CD14-positive monocyte (primary cell): ENCODE data around the gene LPCAT3. TPM values are rescaled to one million over a fixed set of nuclear protein-coding genes. Genes with fewer than 3 reads are reported as not detected.

Source experiments
- DNase-seq, 3 donors: peaks; one replicate each; pipeline ENCODE4 v3.0.0-alpha.2; 2011 to 2022
- H2AFZ ChIP-seq: 2 replicates; pipeline ENCODE4 v1.6.0; 2012; ENCODE audit warnings: mild to moderate bottlenecking, low read depth, low read length, inconsistent platforms; ENCODE audit not compliant: insufficient read depth, poor library complexity, severe bottlenecking
- H3K27ac ChIP-seq, 2 donors: 1 replicate in 1 of 2; 2 replicates in 1 of 2; pipeline ENCODE4 v1.5.1; 2012 to 2013; ENCODE audit warnings: low read length in 2 of 2, control low read depth in 1 of 2, inconsistent platforms in 1 of 2, low read depth in 1 of 2, mild to moderate bottlenecking in 1 of 2
- H3K27me3 ChIP-seq, 2 donors: one replicate each; pipeline versions ENCODE4 v1.6.0 to v1.6.1; 2011 to 2013; ENCODE audit warnings: low read length in 2 of 2; ENCODE audit not compliant: control insufficient read depth in 2 of 2, insufficient read depth in 2 of 2
- H3K36me3 ChIP-seq, 2 donors: replicated peaks in 1 of 2; 1 replicate in 1 of 2; 2 replicates in 1 of 2; pipeline versions ENCODE4 v1.5.1 to v1.6.1; 2012 to 2013; ENCODE audit warnings: low read length in 2 of 2, control low read depth in 1 of 2, inconsistent platforms in 1 of 2, mild to moderate bottlenecking in 1 of 2; ENCODE audit not compliant: insufficient read depth in 2 of 2, control insufficient read depth in 1 of 2
- H3K4me1 ChIP-seq, 2 donors: 1 replicate in 1 of 2; 2 replicates in 1 of 2; pipeline versions ENCODE4 v1.5.1 to v1.6.1; 2012 to 2013; ENCODE audit warnings: low read length in 2 of 2, control low read depth in 1 of 2, inconsistent platforms in 1 of 2, mild to moderate bottlenecking in 1 of 2, moderate library complexity in 1 of 2; ENCODE audit not compliant: insufficient read depth in 2 of 2, control insufficient read depth in 1 of 2
- H3K4me2 ChIP-seq: replicated peaks from 2 replicates; pipeline ENCODE3; 2012; ENCODE audit warnings: low read length, moderate library complexity, mild to moderate bottlenecking; ENCODE audit not compliant: poor library complexity, severe bottlenecking; ENCODE audit errors: extremely low read depth
- H3K4me3 ChIP-seq, 3 experiments: fragments of 200-600 bp in 1 of 3; sonication (generic) in 1 of 3; replicated peaks in 1 of 3; 1 replicate in 2 of 3; 2 replicates in 1 of 3; pipeline ENCODE4 v1.5.1; 2011 to 2013; ENCODE audit warnings: low read length in 3 of 3, mild to moderate bottlenecking in 3 of 3, control low read depth in 2 of 3, low read depth in 2 of 3, inconsistent platforms in 1 of 3, moderate library complexity in 1 of 3
- H3K79me2 ChIP-seq: 2 replicates; pipeline ENCODE4 v1.6.0; 2012; ENCODE audit warnings: mild to moderate bottlenecking, control low read depth, inconsistent platforms, low read length, moderate library complexity; ENCODE audit not compliant: insufficient read depth
- H3K9ac ChIP-seq: 2 replicates; pipeline ENCODE4 v1.6.0; 2017; ENCODE audit warnings: low read length, mild to moderate bottlenecking; ENCODE audit not compliant: insufficient read depth, poor library complexity, severe bottlenecking
- H3K9me3 ChIP-seq, 2 donors: replicated peaks in 1 of 2; 1 replicate in 1 of 2; 2 replicates in 1 of 2; pipeline versions ENCODE4 v1.5.1 to v1.6.1; 2012 to 2013; ENCODE audit warnings: low read length in 2 of 2, control low read depth in 1 of 2; ENCODE audit not compliant: control insufficient read depth in 1 of 2, insufficient read depth in 1 of 2
- H4K20me1 ChIP-seq: 2 replicates; pipeline ENCODE4 v1.6.0; 2012; ENCODE audit warnings: mild to moderate bottlenecking, low read length, control low read depth, moderate library complexity; ENCODE audit not compliant: insufficient read depth
- H3K27ac Mint-ChIP-seq, 7 donors: one replicate each; pipeline ENCODE4 v1.8.0; 2020; ENCODE audit warnings: mild to moderate bottlenecking in 7 of 7, mixed read lengths in 7 of 7, moderate library complexity in 6 of 7, inconsistent platforms in 2 of 7
- H3K27me3 Mint-ChIP-seq, 3 donors: one replicate each; pipeline ENCODE4 v1.8.0; 2021 to 2022; ENCODE audit warnings: low read depth in 3 of 3, mild to moderate bottlenecking in 3 of 3, mixed read lengths in 3 of 3, moderate library complexity in 3 of 3, inconsistent platforms in 1 of 3
- H3K36me3 Mint-ChIP-seq, 2 donors: one replicate each; pipeline ENCODE4 v1.8.0; 2020; ENCODE audit warnings: mixed read lengths in 2 of 2, inconsistent platforms in 1 of 2, mild to moderate bottlenecking in 1 of 2
- H3K4me1 Mint-ChIP-seq: one replicate; pipeline ENCODE4 v1.8.0; 2020; ENCODE audit warnings: mild to moderate bottlenecking, mixed read lengths
- H3K4me3 Mint-ChIP-seq, 2 donors: one replicate each; pipeline ENCODE4 v1.8.0; 2020; ENCODE audit warnings: mild to moderate bottlenecking in 2 of 2, mixed read lengths in 2 of 2, moderate library complexity in 1 of 2
- H3K9me3 Mint-ChIP-seq, 7 donors: one replicate each; pipeline ENCODE4 v1.8.0; 2020 to 2022; ENCODE audit warnings: mixed read lengths in 7 of 7, mild to moderate bottlenecking in 6 of 7, moderate library complexity in 6 of 7, inconsistent platforms in 2 of 7
- WGBS: methylation state at CpG from one replicate; pipeline ENCODE4 v1.1.5; 2013; ENCODE audit warnings: missing lambda C conversion rate; ENCODE audit not compliant: insufficient coverage; 5-methylcytosine and 5-hydroxymethylcytosine counted together
- intact Hi-C, 2 donors: fragments of 100-400 bp; cut with micrococcal nuclease; formaldehyde crosslinking; loops; one replicate each; pipeline versions ENCODE4 v1.15.0 to v1.15.1; 2023
- polyA plus RNA-seq, 3 donors: library from polyadenylated mRNA; depleted of rRNA in 1 of 3; unstranded in 2 of 3; stranded (reverse) in 1 of 3; fragments of 300-500 nt in 2 of 3; fragments of >200 nt in 1 of 3; fragmentation: Illumina TruSeq in 2 of 3; gene quantifications; 1 replicate in 2 of 3; 2 replicates in 1 of 3; pipeline ENCODE4 v1.2.3, GENCODE V29; 2012 to 2021
- TF ChIP-seq, protein P1 (sequence below): fragments of 200-600 bp; IDR thresholded peaks from one replicate; pipeline ENCODE4 v1.8.0; 2022; ENCODE audit warnings: antibody characterized with exemption, mild to moderate bottlenecking

Gene LPCAT3
- polyA plus RNA-seq, 3 donors = 50.9 to 62.7 (median 54.1) TPM

DNA sequence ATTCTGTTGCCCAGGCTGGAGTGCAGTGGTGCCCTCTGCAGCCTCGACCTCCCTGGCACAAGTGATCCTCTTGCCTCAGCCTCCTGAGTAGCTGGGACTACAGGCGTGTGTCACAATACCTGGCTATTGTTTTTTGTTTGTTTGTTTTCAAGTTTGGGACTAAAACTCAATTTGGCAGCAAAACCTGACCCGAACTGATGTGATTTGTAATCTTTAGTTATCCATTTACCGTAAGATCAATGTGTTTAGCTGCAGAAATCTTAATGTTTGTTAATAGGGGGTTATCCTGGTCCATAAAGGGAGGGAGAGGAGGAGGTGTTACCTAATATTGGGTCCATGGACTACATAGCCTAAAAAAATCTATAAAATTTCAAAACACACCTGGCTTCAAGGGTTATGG, 41.5 kb upstream of the LPCAT3 start:
- Mint-ChIP-seq H3K4me1 (peaks cover 11% of the 10 kb centered on the region), H3K27me3 (peaks cover 2 to 10% (median 6%) of the 10 kb centered on the region in 3 donors), H3K4me3 (no peak overlapping the region), H3K27ac (no peak overlapping the region), H3K9me3 (peaks cover 0 to 2% (median 0%) of the 10 kb centered on the region in 7 donors), H3K36me3 (no peaks in the 10 kb centered on the region)
- Histone ChIP-seq H3K27ac (no peak overlapping the region), H3K9me3 (no peaks in the 10 kb centered on the region), H3K79me2 (no peaks in the 10 kb centered on the region), H3K4me2 (no peak overlapping the region), H2AFZ (no peak overlapping the region), H3K4me1 (peaks cover 0 to 9% of the 10 kb centered on the region in 2 donors), H4K20me1 (no peaks in the 10 kb centered on the region), H3K4me3 (no peak overlapping the region), H3K27me3 (no peaks in the 10 kb centered on the region), H3K9ac (no peak overlapping the region), H3K36me3 (no peaks in the 10 kb centered on the region)
- no peak for DNase-seq
- intact Hi-C loops = no loop called here
- WGBS = 85% methylated on average over 3 of the region's 4 CpGs
- TF ChIP-seq, protein P1, sequence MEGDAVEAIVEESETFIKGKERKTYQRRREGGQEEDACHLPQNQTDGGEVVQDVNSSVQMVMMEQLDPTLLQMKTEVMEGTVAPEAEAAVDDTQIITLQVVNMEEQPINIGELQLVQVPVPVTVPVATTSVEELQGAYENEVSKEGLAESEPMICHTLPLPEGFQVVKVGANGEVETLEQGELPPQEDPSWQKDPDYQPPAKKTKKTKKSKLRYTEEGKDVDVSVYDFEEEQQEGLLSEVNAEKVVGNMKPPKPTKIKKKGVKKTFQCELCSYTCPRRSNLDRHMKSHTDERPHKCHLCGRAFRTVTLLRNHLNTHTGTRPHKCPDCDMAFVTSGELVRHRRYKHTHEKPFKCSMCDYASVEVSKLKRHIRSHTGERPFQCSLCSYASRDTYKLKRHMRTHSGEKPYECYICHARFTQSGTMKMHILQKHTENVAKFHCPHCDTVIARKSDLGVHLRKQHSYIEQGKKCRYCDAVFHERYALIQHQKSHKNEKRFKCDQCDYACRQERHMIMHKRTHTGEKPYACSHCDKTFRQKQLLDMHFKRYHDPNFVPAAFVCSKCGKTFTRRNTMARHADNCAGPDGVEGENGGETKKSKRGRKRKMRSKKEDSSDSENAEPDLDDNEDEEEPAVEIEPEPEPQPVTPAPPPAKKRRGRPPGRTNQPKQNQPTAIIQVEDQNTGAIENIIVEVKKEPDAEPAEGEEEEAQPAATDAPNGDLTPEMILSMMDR = no peak

DNA sequence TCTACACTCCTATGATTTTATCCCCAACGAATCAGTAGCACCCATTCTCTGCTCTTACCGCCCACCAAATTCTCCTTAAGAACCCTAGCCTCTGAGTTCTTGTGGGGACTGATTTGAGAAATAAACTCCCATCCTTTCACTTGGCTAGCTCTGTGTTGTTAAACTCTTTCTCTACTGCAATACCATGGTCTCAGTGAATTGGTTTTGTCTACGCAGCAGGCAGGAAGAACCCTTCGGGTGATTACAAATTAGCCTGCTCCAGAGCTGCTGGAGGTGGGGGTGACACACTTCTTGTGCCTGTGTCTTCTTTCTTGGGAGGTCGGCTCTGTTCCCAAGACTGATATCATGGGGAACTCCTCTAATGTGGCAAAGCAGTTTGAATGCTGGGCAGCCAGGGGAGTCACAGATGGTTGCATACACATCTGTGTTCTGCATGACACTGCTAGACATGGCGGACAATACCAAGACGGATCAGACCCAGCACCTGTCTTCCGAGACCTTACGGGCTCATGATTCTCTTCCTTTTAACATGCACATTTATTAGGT, 40.6 kb upstream of the LPCAT3 start:
- peaks cover 11% of the 10 kb centered on the region for H3K4me1 Mint-ChIP-seq
- Histone ChIP-seq H3K9me3 (no peaks in the 10 kb centered on the region), H3K4me1 (peaks cover 0 to 9% of the 10 kb centered on the region in 2 donors), H3K27me3 (no peaks in the 10 kb centered on the region), H2AFZ (no peak overlapping the region), H3K27ac (no peak overlapping the region), H3K9ac (no peak overlapping the region), H3K4me2 (no peak overlapping the region), H3K36me3 (no peaks in the 10 kb centered on the region), H3K4me3 (no peak overlapping the region), H3K79me2 (no peaks in the 10 kb centered on the region), H4K20me1 (no peaks in the 10 kb centered on the region)
- peak overlapping the region in 4 of 7 donors; percentile 10 to 82 (median 26) for H3K27ac Mint-ChIP-seq
- TF ChIP-seq, protein P1 = no peak
- intact Hi-C loops = no loop called here
- peaks cover 2 to 10% (median 6%) of the 10 kb centered on the region in 3 donors for H3K27me3 Mint-ChIP-seq
- H3K9me3 Mint-ChIP-seq = peaks cover 0 to 2% (median 0%) of the 10 kb centered on the region in 7 donors
- 91% methylated on average over 7 of the region's 9 CpGs for WGBS
- H3K4me3 Mint-ChIP-seq = peak overlapping the region in 1 of 2 donors; percentile 22
- DNase-seq = peak in 1 of 3 donors; percentile 1
- no peaks in the 10 kb centered on the region for H3K36me3 Mint-ChIP-seq
